ENCODE measurements around the gene ARID1B.

ARID1B gene

DNA sequence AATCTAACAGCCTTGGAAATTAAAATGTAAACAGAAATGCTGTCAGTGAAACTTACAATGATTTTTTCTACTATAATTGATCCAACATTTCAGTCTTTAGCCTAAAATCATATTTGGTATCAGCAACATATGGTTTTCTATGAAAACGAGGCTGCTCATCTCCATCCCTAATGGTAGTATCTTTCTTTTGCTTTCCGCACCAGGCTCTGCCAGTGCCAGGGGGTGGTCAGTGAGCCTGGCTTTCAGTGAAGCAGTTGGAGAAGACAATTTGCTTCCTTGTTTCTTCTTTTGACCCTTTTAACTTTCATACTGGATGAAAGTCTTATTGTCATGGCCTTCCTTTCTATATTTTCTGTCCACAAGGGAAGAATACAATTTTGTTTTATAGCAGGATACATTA lies 258.4 kb downstream of the ARID1B start:
- CTCF ChIA-PET: interaction anchor here (0.6 to 4.3 kb wide), 15 partner anchors 9 to 248 kb away, joined by 3 to 66 read pairs (median 4); no protein-coding TSS in a partner anchor
- no peaks in the 10 kb centered on the region for H3K36me3 ChIP-seq (ENCODE audit: control insufficient read depth in 2 of 2, insufficient read depth in 1 of 2, low read length in 2 of 2)
- no peak overlapping the region for H3K4me3 ChIP-seq (ENCODE audit: low read depth, low read length)
- POLR2A ChIA-PET: no interaction called here
- H3K4me1 ChIP-seq (ENCODE audit: control insufficient read depth, insufficient read depth, low read length): no peaks in the 10 kb centered on the region
- no peaks in the 10 kb centered on the region for H3K9me3 ChIP-seq (ENCODE audit: control insufficient read depth, insufficient read depth, low read depth, low read length)
- H3K27ac ChIP-seq (ENCODE audit: extremely low read depth, low read depth, low read length): no peak overlapping the region
- TF ChIP-seq BCL11B (tag by site-specific recombination; IDR thresholded peaks at IDR 0.05; ENCODE audit: low read depth) (no peak), ZNF791 (tag by site-specific recombination; IDR thresholded peaks at IDR 0.05) (no peak), ZBTB48 (tag by site-specific recombination; IDR thresholded peaks at IDR 0.05) (no peak), CTCF (tag by site-specific recombination; IDR thresholded peaks at IDR 0.05) (no peak), KLF9 (tag by site-specific recombination; IDR thresholded peaks at IDR 0.05; ENCODE audit: low read depth) (no peak), ZNF394 (tag by site-specific recombination; IDR thresholded peaks at IDR 0.05; ENCODE audit: borderline replicate concordance) (no peak), YY1 (tag by site-specific recombination; IDR thresholded peaks at IDR 0.05) (no peak), ZNF629 (tag by site-specific recombination; IDR thresholded peaks at IDR 0.05) (no peak), ZNF24 (tag by site-specific recombination; IDR thresholded peaks at IDR 0.05) (no peak), INSM2 (tag by site-specific recombination; IDR thresholded peaks at IDR 0.05) (no peak), ZNF426 (tag by site-specific recombination; IDR thresholded peaks at IDR 0.05) (no peak), ZNF626 (tag by site-specific recombination; IDR thresholded peaks at IDR 0.05) (no peak), ZBTB6 (tag by site-specific recombination; IDR thresholded peaks at IDR 0.05) (no peak)

- H3K4me3 ChIP-seq (ENCODE audit: low read depth, low read length): no peak overlapping the region
- CTCF ChIA-PET: interaction anchor here (0.6 to 2.7 kb wide), 8 partner anchors 8 to 289 kb away, joined by 3 to 31 read pairs (median 3); no protein-coding TSS in a partner anchor
- no peak for TF ChIP-seq ZNF843 (tag by site-specific recombination; IDR thresholded peaks at IDR 0.05)
- no peak for TF ChIP-seq ZNF311 (tag by site-specific recombination; IDR thresholded peaks at IDR 0.05; ENCODE audit: borderline replicate concordance)
- TF ChIP-seq ZNF23 (tag by site-specific recombination; IDR thresholded peaks at IDR 0.05; ENCODE audit: borderline replicate concordance): no peak
- TF ChIP-seq, protein P1, sequence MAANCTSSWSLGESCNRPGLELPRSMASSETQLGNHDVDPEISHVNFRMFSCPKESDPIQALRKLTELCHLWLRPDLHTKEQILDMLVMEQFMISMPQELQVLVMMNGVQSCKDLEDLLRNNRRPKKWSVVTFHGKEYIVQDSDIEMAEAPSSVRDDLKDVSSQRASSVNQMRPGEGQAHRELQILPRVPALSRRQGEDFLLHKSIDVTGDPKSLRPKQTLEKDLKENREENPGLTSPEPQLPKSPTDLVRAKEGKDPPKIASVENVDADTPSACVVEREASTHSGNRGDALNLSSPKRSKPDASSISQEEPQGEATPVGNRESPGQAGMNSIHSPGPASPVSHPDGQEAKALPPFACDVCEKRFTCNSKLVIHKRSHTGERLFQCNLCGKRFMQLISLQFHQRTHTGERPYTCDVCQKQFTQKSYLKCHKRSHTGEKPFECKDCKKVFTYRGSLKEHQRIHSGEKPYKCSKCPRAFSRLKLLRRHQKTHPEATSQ (tag by site-specific recombination; IDR thresholded peaks at IDR 0.05): no peak
- no peak for TF ChIP-seq ZNF202 (tag by site-specific recombination; IDR thresholded peaks at IDR 0.05; ENCODE audit: borderline replicate concordance)
- no peak for TF ChIP-seq ELK4 (IDR thresholded peaks at IDR 0.05; ENCODE audit: borderline replicate concordance, low read depth, low read length)
- TF ChIP-seq, protein P2, sequence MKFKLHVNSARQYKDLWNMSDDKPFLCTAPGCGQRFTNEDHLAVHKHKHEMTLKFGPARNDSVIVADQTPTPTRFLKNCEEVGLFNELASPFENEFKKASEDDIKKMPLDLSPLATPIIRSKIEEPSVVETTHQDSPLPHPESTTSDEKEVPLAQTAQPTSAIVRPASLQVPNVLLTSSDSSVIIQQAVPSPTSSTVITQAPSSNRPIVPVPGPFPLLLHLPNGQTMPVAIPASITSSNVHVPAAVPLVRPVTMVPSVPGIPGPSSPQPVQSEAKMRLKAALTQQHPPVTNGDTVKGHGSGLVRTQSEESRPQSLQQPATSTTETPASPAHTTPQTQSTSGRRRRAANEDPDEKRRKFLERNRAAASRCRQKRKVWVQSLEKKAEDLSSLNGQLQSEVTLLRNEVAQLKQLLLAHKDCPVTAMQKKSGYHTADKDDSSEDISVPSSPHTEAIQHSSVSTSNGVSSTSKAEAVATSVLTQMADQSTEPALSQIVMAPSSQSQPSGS (tag by site-specific recombination; IDR thresholded peaks at IDR 0.05; ENCODE audit: low read depth): no peak
- 0 out of 2 replicates have a peak, but pooled peaks have one; percentile 11 for TF ChIP-seq SCRT1 (tag by site-specific recombination; IDR thresholded peaks at IDR 0.05; ENCODE audit: borderline replicate concordance)
- TF ChIP-seq ZNF658 (tag by site-specific recombination; IDR thresholded peaks at IDR 0.05): no peak
- TF ChIP-seq HOXD13 (CRISPR knock-in tag; IDR thresholded peaks at IDR 0.05; ENCODE audit: borderline replicate concordance): no peak
- peak; percentile 82 for TF ChIP-seq SCRT2 (tag by site-specific recombination; IDR thresholded peaks at IDR 0.05)
- TF ChIP-seq ZNF791 (tag by site-specific recombination; IDR thresholded peaks at IDR 0.05): no peak
- TF ChIP-seq ZNF175 (tag by site-specific recombination; IDR thresholded peaks at IDR 0.05): no peak
- TF ChIP-seq ZNF350 (tag by site-specific recombination; IDR thresholded peaks at IDR 0.05): no peak
Observed at GRCh38 chr6:157036245-157036711, 259.1 kb downstream of the ARID1B start.

More at GRCh38 chr6:157036245-157036711, 259.1 kb downstream of the ARID1B start:
- H3K4me1 ChIP-seq (ENCODE audit: control insufficient read depth, insufficient read depth, low read length): no peaks in the 10 kb centered on the region
- H3K9me3 ChIP-seq (ENCODE audit: control insufficient read depth, insufficient read depth, low read depth, low read length): no peaks in the 10 kb centered on the region
- no peak overlapping the region for H3K27ac ChIP-seq (ENCODE audit: extremely low read depth, low read depth, low read length)
- POLR2A ChIA-PET: no interaction called here
- no peaks in the 10 kb centered on the region for H3K36me3 ChIP-seq (ENCODE audit: control insufficient read depth in 2 of 2, insufficient read depth in 1 of 2, low read length in 2 of 2)

Measured in HEK293 (cell line).